Adrenal gland (tissue), 5 donors: ENCODE data around the gene SERPINA3.
A peak's percentile ranks its signal among the peaks of the same experiment; 100 is the strongest.

Experiments
- CTCF ChIP-seq, 6 experiments: fragments of 450-650 bp in 4 of 6; fragments of 200-600 bp in 2 of 6; sonication (generic) in 1 of 6; IDR thresholded peaks; 1 replicate in 5 of 6; 2 replicates in 1 of 6; pipeline versions ENCODE4 v1.5.1 to v1.8.0; 2016 to 2021; ENCODE audit warnings: antibody characterized with exemption in 6 of 6, mild to moderate bottlenecking in 2 of 6, moderate library complexity in 1 of 6
- POLR2A ChIP-seq, 2 donors: fragments of 450-650 bp; IDR thresholded peaks; one replicate each; pipeline ENCODE4 v1.6.1; 2017; ENCODE audit warnings: antibody characterized with exemption in 2 of 2, mild to moderate bottlenecking in 2 of 2, moderate library complexity in 1 of 2
- donor health status: DM: no; HTN: no; CAD: no.

- TF ChIP-seq CTCF (IDR thresholded peaks at IDR 0.05) (no peak), POLR2A (IDR thresholded peaks at IDR 0.05) (peak in 1 of 2 donors; percentile 83)
These were observed 30.8 kb upstream of the SERPINA3 start, which contains the start of gene SERPINA5 for GRCh38 chr14:94581127-94581999.
